GM12873 (cell line): ENCODE data around the gene WARS2.

Experiments used
- CTCF ChIP-seq: IDR thresholded peaks from 2 replicates; pipeline ENCODE4 v1.5.1; 2012; ENCODE audit warnings: low read depth, mild to moderate bottlenecking, moderate library complexity, low read length, control low read depth; ENCODE audit not compliant: insufficient read depth; ENCODE audit errors: missing control alignments

WARS2 gene

GRCh38 chr1:119163396-119163795 is 22.9 kb upstream of the WARS2 start:
- TF ChIP-seq CTCF, result no peak

GRCh38 chr1:119160866-119161265 is 20.4 kb upstream of the WARS2 start:
- no peak for TF ChIP-seq CTCF

GRCh38 chr1:119160409-119160808 is 20.0 kb upstream of the WARS2 start:
- TF ChIP-seq CTCF, result no peak

GRCh38 chr1:119159966-119160365 is 19.5 kb upstream of the WARS2 start:
- TF ChIP-seq CTCF, result no peak

GRCh38 chr1:119159111-119159510 is 18.7 kb upstream of the WARS2 start:
- no peak for TF ChIP-seq CTCF

GRCh38 chr1:119150150-119150549 is 9.7 kb upstream of the WARS2 start:
- TF ChIP-seq CTCF, result no peak

- TF ChIP-seq CTCF, result no peak
Measured at GRCh38 chr1:119147661-119148090, 7.2 kb upstream of the WARS2 start.
